ENCODE results near the gene PBRM1.

DNA sequence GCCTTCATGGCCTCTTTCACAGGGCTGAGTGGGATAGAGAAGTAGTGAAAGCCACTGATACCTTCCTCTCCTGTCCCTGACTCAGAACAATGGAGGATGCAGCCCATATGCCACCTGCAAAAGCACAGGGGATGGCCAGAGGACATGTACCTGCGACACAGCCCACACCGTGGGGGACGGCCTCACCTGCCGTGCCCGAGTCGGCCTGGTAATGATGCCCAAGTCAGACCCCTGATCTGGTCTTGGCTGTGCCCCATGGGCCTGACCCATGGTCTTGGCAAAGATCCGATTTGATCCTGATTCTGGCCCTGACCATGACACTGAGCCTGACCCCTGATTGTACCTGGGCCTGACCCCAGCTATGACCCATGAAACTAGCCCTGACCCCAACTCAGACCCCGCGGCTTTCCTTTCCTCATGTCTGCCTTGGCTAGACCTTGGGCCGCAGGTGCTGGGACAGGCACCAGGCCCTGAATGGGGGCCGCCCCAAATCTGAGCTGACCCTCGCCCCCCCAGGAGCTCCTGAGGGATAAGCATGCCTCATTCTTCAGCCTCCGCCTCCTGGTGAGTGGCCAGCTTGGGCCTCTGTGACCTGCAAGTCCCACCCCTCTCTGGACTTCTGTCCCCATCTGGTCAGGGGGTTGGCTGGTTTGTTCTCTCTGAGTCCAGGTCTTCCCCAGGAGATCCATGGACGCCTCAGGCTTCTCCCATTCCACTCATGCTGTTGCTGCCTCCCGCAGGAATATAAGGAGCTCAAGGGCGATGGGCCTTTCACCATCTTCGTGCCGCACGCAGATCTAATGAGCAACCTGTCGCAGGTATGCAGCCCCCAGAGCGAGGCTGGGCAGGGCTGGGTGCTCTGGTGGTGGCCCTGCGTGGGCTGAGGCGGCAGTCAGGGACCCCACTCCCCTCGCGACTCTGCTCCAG lies 167.7 kb downstream of the PBRM1 start:
- TF ChIP-seq, protein P1, sequence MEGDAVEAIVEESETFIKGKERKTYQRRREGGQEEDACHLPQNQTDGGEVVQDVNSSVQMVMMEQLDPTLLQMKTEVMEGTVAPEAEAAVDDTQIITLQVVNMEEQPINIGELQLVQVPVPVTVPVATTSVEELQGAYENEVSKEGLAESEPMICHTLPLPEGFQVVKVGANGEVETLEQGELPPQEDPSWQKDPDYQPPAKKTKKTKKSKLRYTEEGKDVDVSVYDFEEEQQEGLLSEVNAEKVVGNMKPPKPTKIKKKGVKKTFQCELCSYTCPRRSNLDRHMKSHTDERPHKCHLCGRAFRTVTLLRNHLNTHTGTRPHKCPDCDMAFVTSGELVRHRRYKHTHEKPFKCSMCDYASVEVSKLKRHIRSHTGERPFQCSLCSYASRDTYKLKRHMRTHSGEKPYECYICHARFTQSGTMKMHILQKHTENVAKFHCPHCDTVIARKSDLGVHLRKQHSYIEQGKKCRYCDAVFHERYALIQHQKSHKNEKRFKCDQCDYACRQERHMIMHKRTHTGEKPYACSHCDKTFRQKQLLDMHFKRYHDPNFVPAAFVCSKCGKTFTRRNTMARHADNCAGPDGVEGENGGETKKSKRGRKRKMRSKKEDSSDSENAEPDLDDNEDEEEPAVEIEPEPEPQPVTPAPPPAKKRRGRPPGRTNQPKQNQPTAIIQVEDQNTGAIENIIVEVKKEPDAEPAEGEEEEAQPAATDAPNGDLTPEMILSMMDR (IDR thresholded peaks at IDR 0.05; ENCODE audit: extremely low read depth in 1 of 2, insufficient read depth in 1 of 2, low read depth in 1 of 2, low read length in 2 of 2) = no peak
- no peak for TF ChIP-seq POLR2AphosphoS5 (IDR thresholded peaks at IDR 0.05; ENCODE audit: insufficient read depth, low read depth, low read length)
- TF ChIP-seq POLR2A (IDR thresholded peaks at IDR 0.05; ENCODE audit: low read depth, low read length) = no peak
- TF ChIP-seq, protein P2, sequence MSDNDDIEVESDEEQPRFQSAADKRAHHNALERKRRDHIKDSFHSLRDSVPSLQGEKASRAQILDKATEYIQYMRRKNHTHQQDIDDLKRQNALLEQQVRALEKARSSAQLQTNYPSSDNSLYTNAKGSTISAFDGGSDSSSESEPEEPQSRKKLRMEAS (IDR thresholded peaks at IDR 0.05; ENCODE audit: insufficient read depth, insufficient read length) = no peak
- TF ChIP-seq EZH2 (IDR thresholded peaks at IDR 0.05; ENCODE audit: borderline replicate concordance, low read depth, low read length, severe bottlenecking) = no peak
- no peak for TF ChIP-seq FOS (IDR thresholded peaks at IDR 0.05; ENCODE audit: borderline replicate concordance, insufficient read depth, low read length)
- no peak for TF ChIP-seq MYC (IDR thresholded peaks at IDR 0.05; ENCODE audit: low read depth, low read length)
- no peak for TF ChIP-seq JUN (IDR thresholded peaks at IDR 0.05; ENCODE audit: borderline replicate concordance, insufficient read depth, insufficient read length, low read depth)
